Stimulated activated CD8-positive, alpha-beta memory T cell treated with anti-CD3 and anti-CD28 coated beads, Interleukin-15, amount 100 ng/mL, for 48 hours (primary cell): Measurements from ENCODE around the gene IRF5.
"Not testable (repeated sequence)": the region's sequence is repeated elsewhere in the genome, so short reads cannot be mapped to it uniquely, and the experiment has no call there.

Experiments
- DNase-seq, 2 donors: peaks; one replicate each; pipeline ENCODE4 v3.0.0-alpha.2; 2020; ENCODE audit warnings: low read depth in 2 of 2

The IRF5 gene

GRCh38 chr7:128906001-128906765 lies 31.5 kb upstream of the IRF5 start:
- DNase-seq, result no peak

DNA sequence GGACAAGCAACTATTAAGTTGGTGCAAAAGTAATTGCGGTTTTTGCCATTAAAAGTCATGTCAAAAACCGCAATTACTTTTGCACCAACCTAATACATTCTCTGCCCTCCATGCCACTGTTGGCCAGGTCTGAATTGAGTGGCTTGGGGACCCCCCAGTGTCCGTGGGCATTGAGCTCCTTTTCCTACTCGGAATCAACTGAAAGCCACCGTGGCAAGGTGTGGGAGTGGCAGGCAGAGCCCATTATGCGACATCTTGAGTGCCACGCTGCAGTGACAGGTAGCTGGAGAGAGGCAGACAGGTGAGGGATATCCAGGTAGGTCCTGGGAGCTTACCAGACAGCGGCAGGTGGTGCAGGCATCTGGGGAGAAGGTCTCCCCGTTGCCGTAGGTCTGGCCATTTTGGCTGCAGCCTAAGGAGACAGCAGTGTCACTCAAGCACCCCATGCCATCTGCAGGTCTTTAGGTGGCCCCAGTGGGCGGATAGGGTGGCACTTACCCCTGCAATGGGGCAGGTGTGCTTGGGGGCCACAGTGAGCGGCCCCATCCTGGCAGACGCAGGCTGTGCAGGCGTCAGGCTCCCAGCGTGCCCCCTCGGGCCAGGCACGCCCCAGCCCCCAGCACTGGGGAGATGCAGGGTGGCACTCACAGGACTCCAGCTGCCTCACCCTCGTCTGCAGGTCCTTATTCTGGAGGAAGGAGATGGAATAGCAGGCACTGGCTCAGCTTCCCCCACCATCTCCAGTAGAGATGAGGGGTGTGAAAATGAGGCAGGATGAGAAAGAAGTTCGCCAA lies 30.8 kb upstream of the IRF5 start:
- DNase-seq, result no peak

DNA sequence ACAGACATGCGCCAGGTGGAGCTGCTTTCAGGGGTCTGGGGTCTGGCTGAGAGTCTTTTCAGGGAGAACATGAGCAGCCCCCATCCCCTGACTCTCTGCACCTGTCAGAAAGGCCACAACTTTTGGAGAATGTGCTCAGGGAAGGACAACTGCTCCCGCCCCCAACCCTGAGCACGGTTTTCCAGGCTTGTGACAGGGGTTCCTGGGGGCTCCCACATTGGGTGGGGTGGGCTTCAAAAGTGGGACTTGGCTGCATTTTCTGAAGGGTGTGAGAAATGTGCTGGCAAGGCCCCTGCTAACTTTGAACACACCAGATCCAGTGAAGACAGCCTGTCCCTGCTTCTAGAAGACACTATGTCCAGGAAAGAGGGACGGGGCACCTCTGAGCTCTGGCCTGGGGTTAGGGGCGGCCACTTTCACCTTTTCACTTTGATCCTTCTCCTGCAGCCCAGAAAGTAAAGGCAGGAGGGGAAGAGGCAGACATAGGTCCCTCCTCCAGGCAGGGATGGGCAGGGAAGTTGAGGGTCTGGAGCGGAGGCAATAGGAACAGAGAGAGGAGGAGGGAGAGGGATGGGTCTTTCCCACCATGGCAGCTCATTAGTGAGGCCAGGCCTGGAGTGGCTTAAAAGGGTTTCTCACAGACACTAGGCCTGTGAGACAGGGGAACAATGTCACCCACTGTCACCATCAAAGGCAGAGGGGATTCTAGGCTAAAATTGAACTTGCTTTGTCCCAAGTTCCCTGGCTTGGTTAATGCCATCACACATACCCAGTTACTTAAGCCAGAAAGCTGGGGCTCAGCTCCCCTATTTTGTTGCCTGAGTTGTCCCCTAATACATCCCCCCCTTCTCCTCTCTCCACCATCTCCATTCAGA lies 28.7 kb upstream of the IRF5 start:
- no peak for DNase-seq

DNA sequence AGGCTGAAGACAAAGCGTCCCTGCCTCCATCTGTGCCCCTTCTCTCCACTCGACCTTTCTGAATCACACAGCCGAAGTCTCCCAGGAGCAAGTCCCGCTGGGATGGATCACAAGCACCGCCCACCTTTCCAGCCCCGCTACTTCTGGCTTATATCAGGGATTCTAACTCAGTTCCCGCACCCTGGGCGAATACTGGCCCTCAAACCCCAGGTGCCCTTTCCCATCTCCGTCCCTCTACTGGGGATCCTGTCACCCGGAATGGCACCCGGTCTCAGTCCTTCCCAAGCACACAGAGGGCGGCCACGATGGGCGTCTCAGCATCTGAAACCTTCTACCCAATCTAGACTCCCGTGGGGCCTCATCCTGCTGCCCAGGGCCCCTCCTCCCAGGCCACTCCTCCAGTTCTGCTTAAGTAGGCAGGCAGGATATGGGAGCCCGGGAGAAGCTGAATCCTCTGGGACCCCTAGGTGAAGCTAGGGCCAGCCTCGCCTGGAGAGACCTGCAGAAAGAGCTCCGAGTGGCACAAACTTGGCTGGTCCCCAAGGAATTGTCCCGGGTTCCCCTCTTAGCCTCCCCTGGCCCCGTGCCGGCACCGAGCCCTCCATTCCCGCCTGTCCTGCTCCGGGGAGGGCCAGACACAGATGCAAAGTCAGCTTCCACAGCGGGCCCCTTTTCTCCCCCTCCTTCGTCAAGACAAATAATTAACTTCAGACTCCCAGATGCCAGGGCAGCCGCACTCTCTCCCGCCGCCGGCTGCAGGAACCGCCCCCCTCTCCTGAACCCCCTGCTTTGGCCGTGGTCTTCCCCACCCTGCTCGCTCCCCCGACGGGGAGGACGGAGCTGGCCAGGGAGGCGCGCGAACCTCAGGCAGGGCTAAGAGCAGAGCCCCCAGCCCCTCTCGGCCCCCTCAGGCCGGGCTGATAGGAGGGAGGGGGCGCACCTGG lies 27.8 kb upstream of the IRF5 start:
- no peak for DNase-seq

DNA sequence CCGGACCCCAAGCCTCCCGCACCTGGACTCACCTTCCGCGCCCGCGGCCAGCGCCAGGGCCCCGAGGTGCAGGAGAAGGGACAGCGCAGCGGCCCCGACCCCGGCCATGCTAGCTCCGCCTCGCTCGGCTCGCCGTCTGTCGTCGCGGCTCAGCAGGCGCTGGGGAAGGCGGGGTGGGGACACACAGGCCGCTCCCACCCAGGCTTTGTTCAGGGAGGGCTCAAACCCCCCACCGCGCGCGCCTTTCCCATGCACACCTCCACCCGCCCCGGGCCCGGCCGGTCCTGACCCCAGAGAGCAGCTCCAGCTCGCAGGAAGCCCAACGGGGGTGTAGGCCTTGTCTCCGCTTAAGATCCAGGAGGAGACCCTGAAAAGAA lies 27.2 kb upstream of the IRF5 start, which contains the start of gene KCP:
KCP (minus strand) TSS at position 141 of the 377 bp plus-strand sequence; CDS start at position 108, 33 bp downstream.
- DNase-seq, result no peak

DNA sequence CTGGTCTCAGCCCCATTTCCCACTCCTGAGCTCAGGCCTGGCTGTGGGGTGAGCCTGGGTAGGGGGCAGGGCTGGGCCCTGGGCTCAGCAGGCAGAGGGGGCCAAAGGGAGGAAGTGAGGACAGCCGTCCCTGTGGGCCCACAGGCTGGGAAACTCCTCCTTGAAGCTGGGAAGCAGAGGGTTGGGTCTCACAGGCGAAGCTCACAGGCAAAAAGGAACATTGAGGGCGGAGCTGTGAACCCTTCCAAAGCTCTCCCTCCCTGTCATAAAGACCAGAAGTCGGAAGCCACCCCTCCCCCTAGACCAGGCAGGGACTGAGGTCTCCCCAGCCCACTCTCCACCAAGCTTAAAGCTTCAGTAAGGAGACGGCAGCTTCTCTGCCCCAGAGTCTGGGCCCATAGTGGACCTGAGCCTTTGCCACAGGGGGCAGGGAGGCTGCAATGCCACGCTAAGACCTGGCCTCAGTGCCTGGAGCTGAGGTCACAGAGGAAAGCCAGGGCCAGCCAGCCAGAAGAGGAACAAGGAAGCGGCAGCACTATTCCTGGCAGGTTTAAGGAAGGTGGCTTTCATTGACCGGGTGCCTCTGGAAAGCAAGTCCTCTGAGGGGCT lies 26.2 kb upstream of the IRF5 start:
- DNase-seq, result no peak

DNA sequence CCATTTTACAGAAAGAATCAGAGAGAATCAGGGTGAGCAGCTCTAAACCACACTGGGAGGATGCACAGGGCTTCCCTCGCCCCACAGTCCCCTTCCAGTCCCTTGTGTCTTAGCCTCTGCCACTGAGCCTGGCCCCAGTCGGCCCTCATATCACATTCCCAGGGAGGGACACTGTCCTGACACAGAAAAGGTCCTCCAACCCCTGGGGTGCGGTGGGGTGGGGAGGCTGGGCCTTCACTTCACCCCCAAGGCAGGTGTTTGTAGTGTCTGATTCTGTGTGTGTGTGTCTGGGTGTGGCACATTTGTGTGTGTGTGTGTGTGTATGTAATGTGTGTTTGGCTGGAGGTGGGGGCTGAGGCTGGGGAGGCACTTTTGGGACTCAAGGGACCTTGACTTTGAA lies 25.4 kb upstream of the IRF5 start:
- no peak for DNase-seq

DNA sequence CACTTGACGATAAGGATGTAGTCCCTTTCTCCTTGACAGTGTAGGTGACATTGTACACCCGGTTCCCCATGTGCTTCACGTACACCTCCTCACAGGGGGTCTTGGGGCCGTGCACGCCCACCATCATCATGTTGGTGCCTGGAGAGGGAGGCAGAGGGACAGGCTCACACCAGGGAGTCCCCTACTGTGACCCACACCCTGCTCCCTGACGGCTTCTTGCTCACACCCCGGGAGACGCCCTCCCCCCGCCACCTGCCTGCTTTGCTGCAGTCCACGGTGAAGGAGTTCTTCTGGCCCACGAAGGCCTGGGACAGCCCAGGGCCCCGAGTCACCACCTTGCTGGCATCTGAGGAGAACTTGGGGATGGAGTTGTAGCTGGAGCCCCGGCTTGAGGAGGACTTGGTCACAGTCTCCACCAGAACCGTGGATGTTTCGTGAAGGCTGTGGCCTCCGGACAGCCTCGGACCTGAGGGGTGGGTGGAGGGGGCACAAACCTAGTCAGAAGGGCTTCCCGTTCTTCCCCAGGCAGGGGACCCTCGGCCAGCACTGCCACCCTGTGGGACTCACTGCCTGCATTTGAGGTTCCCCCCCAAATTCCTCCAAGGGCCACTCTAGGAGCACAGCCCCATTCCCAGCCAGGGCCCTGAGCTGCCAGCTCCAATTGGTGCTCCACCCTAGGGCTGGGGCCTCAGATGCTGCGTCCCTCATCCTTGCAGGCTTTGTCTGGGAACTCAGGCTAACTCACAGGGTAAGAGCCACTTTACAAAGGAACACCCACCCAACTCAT lies 24.8 kb upstream of the IRF5 start:
- not testable (repeated sequence) for DNase-seq

DNA sequence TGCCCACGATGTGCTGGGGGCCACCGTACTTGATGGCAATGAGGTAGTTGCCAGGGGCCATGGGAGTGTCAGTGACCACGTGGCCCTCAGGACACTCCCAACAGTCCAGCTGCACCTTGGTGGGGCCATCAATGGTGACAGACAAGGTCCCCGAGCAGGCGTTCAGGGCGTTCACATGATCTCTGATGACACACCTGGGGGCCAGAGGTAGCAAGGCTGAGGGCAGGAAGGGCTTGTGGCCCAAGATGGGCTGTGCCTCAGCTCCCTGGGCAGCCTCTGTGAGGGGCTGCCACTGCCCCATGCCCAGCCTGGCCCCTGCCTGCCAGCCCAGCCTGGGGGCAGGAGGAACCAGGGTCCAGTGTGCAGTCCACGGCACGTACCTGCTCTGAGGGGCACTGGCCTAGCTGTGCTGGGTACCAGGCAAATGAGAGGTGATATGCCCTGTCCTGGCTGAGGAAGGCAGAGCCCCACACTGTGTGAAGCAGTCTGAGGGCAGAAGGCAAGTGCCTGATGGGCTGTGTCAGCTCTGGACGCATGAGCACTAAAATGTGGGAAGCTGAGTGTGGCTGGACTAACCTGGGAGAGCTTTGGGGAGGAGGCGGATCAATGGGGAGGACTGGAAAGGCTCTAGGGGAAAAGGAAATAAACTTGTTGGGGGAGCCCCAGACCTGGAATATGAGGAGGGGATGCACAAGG lies 23.7 kb upstream of the IRF5 start:
- DNase-seq, result no peak

DNA sequence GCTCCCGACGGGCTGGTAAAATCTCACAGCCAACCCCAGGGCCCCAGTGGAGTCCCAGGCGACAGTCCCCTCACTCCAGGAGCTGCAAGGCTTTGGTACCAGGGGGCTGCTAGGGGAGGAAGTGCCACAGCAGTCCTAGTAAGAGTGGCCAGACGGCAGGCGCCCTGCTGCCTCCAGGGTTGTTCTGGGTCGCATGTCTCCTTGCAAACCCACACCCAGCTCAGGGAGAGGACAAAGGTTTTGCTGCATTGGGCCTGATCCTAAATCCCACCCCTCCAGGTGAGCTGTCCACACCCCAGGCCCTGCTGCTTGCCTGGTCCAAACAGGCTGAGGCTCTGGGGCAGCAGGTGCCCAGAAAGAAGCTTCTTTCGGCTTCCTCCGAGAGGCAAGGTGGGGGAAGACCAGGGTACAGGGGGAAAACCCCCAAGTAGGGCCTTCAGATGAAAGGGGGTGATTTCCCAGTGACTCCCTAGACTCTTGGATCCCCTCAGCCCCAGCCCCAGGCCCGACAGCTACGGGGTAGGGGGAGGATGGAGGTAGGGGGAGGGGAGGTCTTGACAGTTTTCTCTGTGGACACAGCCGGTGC lies 23.1 kb upstream of the IRF5 start:
- DNase-seq, result no peak

DNA sequence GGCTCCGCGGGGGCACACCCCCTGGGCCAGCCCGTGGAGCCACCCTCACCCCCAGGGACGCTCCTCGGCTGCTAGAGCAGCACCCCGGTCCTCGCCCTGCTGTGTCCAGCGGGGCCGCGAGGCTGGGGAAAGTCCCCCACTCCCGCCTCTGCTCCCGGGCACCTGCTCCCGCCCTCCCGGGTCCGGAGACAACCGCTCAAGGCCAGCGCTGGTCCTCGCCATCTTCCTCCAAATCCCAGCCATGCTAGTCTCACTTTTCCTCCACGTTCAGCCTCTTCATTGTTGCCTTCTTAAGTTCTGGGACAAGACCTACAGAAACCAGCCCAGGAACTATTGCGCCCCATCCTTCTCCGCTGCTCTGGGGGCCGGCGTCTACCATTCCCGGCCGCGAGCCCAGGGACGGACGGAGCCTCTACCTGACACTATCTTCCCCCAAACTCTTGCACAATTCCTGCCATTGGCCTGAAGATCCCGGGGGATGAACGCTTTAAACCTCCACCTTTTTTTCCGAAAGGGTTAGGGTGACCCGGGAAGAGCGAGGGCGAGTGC lies 22.4 kb upstream of the IRF5 start:
- DNase-seq, result no peak

DNA sequence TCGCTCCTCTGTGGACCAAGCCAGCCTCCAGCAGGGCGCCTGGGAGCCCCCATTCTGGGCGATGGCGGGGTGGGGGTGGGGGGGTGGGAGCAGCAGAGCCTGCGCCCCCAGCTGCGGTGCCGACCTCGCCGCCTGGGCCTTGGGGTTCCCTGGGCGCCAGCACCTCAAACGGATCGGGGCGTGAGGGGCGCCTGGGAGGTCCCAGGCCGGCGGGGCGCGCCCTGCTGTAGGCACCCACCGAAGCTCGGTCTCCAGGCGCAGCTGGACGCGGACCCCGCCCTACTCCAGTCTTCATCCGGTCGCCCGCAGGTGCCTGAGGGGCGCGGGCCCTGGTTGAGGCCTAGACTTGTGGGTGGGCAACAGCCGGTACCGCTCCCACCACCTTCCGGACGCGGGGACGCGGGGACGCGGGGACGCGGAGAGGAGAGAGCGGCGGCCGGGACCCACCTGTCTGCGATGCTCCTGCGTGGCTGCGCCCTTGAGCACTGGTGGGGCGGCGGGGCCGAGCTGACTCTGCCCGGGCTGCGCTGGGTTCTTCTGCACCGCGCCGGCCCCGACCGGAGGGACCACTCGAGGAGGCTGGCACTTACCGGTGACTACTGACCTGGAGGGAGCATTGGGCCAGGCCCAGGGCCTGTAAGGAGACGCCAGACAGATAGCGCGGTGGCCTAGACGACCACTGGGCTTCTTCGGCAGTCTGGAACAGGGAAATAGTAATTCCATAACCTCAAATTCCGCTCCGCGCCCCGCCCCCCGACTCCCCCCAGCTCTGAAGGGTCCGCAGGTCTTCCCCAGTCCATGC lies 21.7 kb upstream of the IRF5 start:
- no peak for DNase-seq

- no peak for DNase-seq
Observed at GRCh38 chr7:128916643-128916915, 21.1 kb upstream of the IRF5 start.

DNA sequence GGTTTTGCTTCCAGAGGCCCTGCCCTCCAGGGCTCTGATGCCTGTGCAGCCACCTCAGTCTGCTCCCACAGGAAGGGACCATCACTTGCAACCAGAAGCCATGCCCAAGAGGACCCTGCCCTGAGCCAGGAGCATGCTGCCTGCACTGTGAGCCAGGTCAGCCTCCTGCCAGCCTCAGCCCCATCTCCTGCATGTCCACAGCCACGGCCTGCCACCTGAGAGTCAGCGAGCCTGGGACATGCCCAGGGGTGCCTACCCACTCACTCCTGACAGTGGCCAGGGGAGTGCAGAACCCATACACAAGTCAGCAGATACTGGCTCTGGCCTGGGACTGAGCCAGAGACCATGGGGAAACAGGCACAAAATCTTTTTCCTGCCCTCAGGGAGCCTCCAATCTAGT lies 20.6 kb upstream of the IRF5 start:
- no peak for DNase-seq

GRCh38 chr7:128918016-128918665 lies 19.6 kb upstream of the IRF5 start:
- no peak for DNase-seq

GRCh38 chr7:128919241-128919640 lies 18.5 kb upstream of the IRF5 start:
- DNase-seq, result no peak
